Measurements from ENCODE around the gene FMNL2.
A peak's percentile ranks its signal among the peaks of the same experiment; 100 is the strongest.

The FMNL2 gene

DNA sequence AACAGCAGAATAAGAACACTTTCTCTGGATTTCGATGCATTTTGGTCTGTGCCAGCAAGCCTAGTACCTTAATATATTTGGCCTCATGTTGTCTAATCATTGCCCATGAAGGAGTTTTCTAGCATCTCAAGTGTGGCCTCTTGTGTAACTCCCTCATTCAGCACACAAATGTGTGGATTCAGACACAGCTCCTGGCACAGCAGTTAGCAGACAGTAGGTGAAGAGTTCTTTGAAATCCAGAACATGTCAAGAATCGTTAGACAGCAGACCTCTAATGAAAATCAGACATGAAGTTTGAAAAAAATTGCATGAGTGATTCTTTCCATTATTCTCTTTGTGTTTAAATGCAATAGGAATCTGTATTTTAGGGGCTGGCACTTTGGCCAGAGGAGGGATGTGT, 177.0 kb downstream of the FMNL2 start:
- no peak for DNase-seq (ENCODE audit: low spot score)
- TF ChIP-seq, protein P1, sequence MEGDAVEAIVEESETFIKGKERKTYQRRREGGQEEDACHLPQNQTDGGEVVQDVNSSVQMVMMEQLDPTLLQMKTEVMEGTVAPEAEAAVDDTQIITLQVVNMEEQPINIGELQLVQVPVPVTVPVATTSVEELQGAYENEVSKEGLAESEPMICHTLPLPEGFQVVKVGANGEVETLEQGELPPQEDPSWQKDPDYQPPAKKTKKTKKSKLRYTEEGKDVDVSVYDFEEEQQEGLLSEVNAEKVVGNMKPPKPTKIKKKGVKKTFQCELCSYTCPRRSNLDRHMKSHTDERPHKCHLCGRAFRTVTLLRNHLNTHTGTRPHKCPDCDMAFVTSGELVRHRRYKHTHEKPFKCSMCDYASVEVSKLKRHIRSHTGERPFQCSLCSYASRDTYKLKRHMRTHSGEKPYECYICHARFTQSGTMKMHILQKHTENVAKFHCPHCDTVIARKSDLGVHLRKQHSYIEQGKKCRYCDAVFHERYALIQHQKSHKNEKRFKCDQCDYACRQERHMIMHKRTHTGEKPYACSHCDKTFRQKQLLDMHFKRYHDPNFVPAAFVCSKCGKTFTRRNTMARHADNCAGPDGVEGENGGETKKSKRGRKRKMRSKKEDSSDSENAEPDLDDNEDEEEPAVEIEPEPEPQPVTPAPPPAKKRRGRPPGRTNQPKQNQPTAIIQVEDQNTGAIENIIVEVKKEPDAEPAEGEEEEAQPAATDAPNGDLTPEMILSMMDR (conservative IDR thresholded peaks at IDR 0.05; ENCODE audit: low read depth): no peak
- ChIA-PET CTCF (no interaction called here), POLR2A (ENCODE audit: low non-redundant PET) (no interaction called here)
- no peak overlapping the region for H3K27ac ChIP-seq

DNA sequence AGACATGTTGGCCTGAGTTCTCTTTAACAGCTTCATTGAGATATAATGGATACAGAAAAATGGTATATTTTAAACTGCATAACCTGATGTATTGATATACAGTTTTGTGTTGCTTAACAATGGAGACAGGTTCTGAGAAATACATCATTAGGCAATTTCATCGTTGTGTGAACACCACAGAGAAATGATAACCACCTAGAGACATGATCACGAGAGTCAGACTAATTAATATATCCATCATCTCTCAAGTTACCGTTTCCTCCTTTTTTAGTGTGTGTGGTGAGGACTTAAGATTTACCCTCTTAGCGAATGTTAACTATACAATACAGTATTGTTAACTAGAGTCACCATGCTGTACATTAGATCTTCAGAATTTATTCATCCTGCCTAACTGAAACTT, 178.1 kb downstream of the FMNL2 start:
- TF ChIP-seq, protein P1 (conservative IDR thresholded peaks at IDR 0.05; ENCODE audit: low read depth): no peak
- CTCF ChIA-PET: interaction anchor here (0.6 kb wide), 1 partner anchor 146 kb away, joined by 3 read pairs; no protein-coding TSS in a partner anchor

DNA sequence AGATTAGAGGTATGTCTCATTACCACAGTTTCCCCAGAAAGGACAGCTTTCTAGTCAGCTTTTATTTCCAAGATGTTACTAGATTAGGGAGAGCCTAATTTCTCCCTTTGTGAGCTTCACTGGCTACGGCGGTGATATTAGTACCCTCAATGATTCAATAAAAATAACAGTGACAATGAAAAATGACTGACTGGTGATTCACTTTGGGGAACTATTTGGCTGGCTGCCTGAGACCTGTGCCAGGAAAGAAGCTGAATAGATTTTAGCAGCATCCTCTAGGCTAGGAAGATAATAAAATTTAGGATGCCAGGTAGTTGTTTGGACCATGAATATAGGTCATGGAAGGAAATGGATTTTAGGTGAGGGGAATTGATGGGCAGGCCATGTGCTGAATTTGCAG, 178.7 kb downstream of the FMNL2 start:
- CTCF ChIA-PET: interaction anchor here (0.6 kb wide), 1 partner anchor 147 kb away, joined by 3 read pairs; no protein-coding TSS in a partner anchor
- POLR2A ChIA-PET (ENCODE audit: low non-redundant PET): no interaction called here
- H3K27ac ChIP-seq: no peak overlapping the region
- peak; percentile 63 for DNase-seq (ENCODE audit: low spot score)
- TF ChIP-seq, protein P1 (conservative IDR thresholded peaks at IDR 0.05; ENCODE audit: low read depth): no peak

More for the DNA sequence above, 178.1 kb downstream of the FMNL2 start:
- POLR2A ChIA-PET (ENCODE audit: low non-redundant PET): no interaction called here
- no peak overlapping the region for H3K27ac ChIP-seq
- DNase-seq (ENCODE audit: low spot score): no peak

DNA sequence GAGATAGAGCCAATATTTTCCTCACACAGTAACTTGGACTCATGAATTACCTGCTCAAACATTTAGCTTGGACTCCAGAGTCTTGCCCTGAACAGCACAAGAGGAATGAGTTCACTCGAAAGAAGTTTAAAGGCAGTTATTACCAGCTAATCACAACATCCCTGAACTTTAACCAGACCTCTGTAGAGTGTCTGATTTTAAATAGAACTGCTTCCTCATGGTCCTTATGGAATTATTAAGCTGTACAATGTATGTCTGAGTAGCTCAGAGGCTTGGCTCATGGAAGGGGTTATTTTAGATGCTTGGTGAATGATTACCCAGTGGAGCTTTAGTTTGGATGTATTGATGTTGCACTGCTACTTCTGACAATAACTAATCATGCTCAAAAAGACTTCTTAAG, 183.1 kb downstream of the FMNL2 start:
- DNase-seq (ENCODE audit: low spot score): no peak
- CTCF ChIA-PET: interaction anchor here (0.5 to 0.9 kb wide), 2 partner anchors 124 to 230 kb away, joined by 4 read pairs; no protein-coding TSS in a partner anchor
- TF ChIP-seq, protein P1 (conservative IDR thresholded peaks at IDR 0.05; ENCODE audit: low read depth): no peak
- H3K27ac ChIP-seq: no peak overlapping the region
- POLR2A ChIA-PET (ENCODE audit: low non-redundant PET): no interaction called here

DNA sequence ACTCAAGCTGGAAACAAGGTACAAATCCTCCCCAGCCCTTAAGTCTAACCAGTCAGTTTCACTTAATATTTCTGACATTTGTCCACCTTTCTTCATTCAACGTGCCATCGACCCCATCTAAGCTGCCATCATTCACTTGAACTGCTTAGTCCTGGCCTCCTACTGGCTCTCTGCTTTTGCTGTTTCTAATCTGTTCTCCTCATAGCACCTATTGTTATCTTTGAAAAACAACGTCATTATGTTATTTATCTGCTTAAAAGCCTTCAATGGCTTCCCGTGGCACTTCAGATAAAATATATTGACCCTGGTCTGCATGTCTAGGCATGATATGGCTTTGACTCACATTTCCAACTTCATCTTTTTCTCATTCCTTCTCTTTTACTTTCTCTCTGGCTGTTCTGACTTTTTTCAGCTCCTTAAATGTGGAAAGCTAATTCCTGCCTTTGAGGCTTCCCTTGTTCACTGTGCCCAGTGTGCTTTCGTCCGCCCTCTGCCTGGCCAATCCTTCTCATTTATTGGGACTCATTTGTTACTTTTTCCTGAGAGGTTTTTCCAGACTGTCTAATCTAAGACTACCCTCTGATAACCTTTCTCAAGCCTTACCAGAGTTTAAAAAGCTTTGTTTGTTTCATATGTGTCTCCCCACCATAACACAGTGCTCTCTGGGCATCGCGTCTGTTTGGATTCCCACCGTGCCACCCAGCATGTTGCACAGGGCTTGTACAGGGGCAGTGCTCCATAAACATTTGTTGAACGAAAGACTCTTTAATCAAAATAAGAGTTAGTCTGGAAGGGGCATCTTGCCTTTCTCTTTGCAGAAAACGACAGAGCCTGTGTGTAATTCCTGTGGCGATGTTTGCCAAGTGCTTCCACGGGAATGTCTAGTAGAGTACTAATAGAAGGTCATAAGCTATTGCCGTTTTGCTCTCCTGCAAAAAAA, 183.9 kb downstream of the FMNL2 start:
- no peak for DNase-seq (ENCODE audit: low spot score)
- ChIA-PET POLR2A (ENCODE audit: low non-redundant PET) (no interaction called here), CTCF (interaction anchor here (0.9 kb wide), 1 partner anchor 125 kb away, joined by 4 read pairs; no protein-coding TSS in a partner anchor)
- no peak overlapping the region for H3K27ac ChIP-seq
- TF ChIP-seq, protein P1 (conservative IDR thresholded peaks at IDR 0.05; ENCODE audit: low read depth): no peak

DNA sequence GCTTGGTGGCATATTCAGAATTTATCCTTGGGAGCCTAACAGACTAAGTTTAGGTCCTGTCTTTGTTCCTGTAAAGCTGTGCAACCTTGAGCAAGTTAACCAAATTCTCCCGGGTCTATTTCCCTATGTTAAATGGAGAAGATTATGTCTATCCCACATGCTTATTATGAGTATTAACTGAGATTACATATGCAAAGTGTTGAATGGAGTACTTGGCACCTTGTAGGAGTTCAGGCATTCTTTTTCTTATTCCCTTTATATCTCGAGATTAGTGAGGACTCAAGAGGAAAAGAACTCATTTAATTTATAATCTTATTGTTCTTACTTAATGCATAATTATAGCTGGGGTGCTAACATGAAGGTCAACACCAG, 184.6 kb downstream of the FMNL2 start:
- H3K27ac ChIP-seq: no peak overlapping the region
- POLR2A ChIA-PET (ENCODE audit: low non-redundant PET): no interaction called here
- DNase-seq (ENCODE audit: low spot score): no peak
- TF ChIP-seq, protein P1 (conservative IDR thresholded peaks at IDR 0.05; ENCODE audit: low read depth): no peak
- CTCF ChIA-PET: interaction anchor here (0.6 kb wide), 1 partner anchor 115 kb away, joined by 5 read pairs; no protein-coding TSS in a partner anchor
